Mesenchymal stem cell (in vitro differentiated cells and primary cell): Measurements from ENCODE around the gene CPNE1.

Experiments used
- DNase-seq: peaks from one replicate; pipeline ENCODE4 v3.0.0-alpha.2; 2013
- H2AFZ ChIP-seq: one replicate; pipeline ENCODE4 v1.6.1; 2013; ENCODE audit warnings: low read depth, mild to moderate bottlenecking, control low read depth, inconsistent platforms, low read length, moderate library complexity
- H2AK5ac ChIP-seq: 2 replicates; pipeline ENCODE4 v1.6.1; 2013; ENCODE audit warnings: low read length, moderate library complexity, mild to moderate bottlenecking, inconsistent platforms; ENCODE audit not compliant: severe bottlenecking
- H2BK120ac ChIP-seq: one replicate; pipeline ENCODE4 v1.6.1; 2013; ENCODE audit warnings: low read depth, mild to moderate bottlenecking, inconsistent platforms, low read length, moderate library complexity
- H2BK12ac ChIP-seq, 2 experiments: one replicate each; pipeline ENCODE4 v1.6.1; 2013; ENCODE audit warnings: inconsistent platforms in 2 of 2, low read length in 2 of 2, mild to moderate bottlenecking in 2 of 2, moderate library complexity in 2 of 2, control low read depth in 1 of 2
- H2BK15ac ChIP-seq: one replicate; pipeline ENCODE4 v1.6.1; 2013; ENCODE audit warnings: mild to moderate bottlenecking, low read depth, inconsistent platforms; ENCODE audit not compliant: poor library complexity, severe bottlenecking
- H2BK5ac ChIP-seq: 2 replicates; pipeline ENCODE4 v1.6.1; 2013; ENCODE audit warnings: low read depth, mild to moderate bottlenecking, low read length, control low read depth, inconsistent platforms; ENCODE audit not compliant: poor library complexity, severe bottlenecking
- H3K14ac ChIP-seq, 2 experiments: one replicate each; pipeline ENCODE4 v1.6.1; 2013; ENCODE audit warnings: inconsistent platforms in 2 of 2, low read length in 2 of 2, control low read depth in 1 of 2, mild to moderate bottlenecking in 1 of 2, moderate library complexity in 1 of 2
- H3K18ac ChIP-seq, 2 experiments: one replicate each; pipeline ENCODE4 v1.6.1; 2013; ENCODE audit warnings: inconsistent platforms in 2 of 2, low read length in 2 of 2, control low read depth in 1 of 2, low read depth in 1 of 2, mild to moderate bottlenecking in 1 of 2
- H3K23ac ChIP-seq, 2 experiments: one replicate each; pipeline ENCODE4 v1.6.1; 2013; ENCODE audit warnings: inconsistent platforms in 2 of 2, low read length in 2 of 2, mild to moderate bottlenecking in 2 of 2, moderate library complexity in 2 of 2, control low read depth in 1 of 2
- H3K27ac ChIP-seq: 2 replicates; pipeline ENCODE4 v1.5.1; 2013; ENCODE audit warnings: mild to moderate bottlenecking, moderate library complexity, low read length, control low read depth, inconsistent platforms; ENCODE audit not compliant: poor library complexity, severe bottlenecking
- H3K27me3 ChIP-seq, 2 experiments: 2 replicates each; pipeline versions ENCODE4 v1.6.1 to v1.7.0; 2013; ENCODE audit warnings: low read length in 2 of 2, mild to moderate bottlenecking in 2 of 2, moderate library complexity in 2 of 2, control low read depth in 1 of 2, inconsistent platforms in 1 of 2; ENCODE audit not compliant: control insufficient read depth in 1 of 2, insufficient read depth in 1 of 2
- H3K36me3 ChIP-seq, 2 experiments: 2 replicates each; pipeline versions ENCODE4 v1.6.1 to v1.7.0; 2013; ENCODE audit warnings: low read length in 2 of 2, control low read depth in 1 of 2, inconsistent platforms in 1 of 2, low read depth in 1 of 2, mild to moderate bottlenecking in 1 of 2; ENCODE audit not compliant: insufficient read depth in 2 of 2, control insufficient read depth in 1 of 2
- H3K4ac ChIP-seq, 2 experiments: one replicate each; pipeline ENCODE4 v1.6.1; 2013; ENCODE audit warnings: inconsistent platforms in 2 of 2, low read length in 2 of 2, mild to moderate bottlenecking in 2 of 2, moderate library complexity in 2 of 2, control low read depth in 1 of 2, low read depth in 1 of 2
- H3K4me1 ChIP-seq: 2 replicates; pipeline ENCODE4 v1.6.1; 2013; ENCODE audit warnings: low read depth, low read length, control low read depth; ENCODE audit not compliant: control insufficient read depth, insufficient read depth
- H3K4me2 ChIP-seq: 2 replicates; pipeline ENCODE4 v1.6.1; 2013; ENCODE audit warnings: low read length, mild to moderate bottlenecking, inconsistent platforms; ENCODE audit not compliant: poor library complexity, severe bottlenecking
- H3K4me3 ChIP-seq, 2 experiments: 2 replicates each; pipeline versions ENCODE4 v1.5.1 to v1.7.0; 2013; ENCODE audit warnings: low read length in 2 of 2, mild to moderate bottlenecking in 2 of 2, control low read depth in 1 of 2, low read depth in 1 of 2; ENCODE audit not compliant: insufficient read depth in 1 of 2
- H3K79me1 ChIP-seq: replicated peaks from 2 replicates; pipeline ENCODE4 v1.6.1; 2013; ENCODE audit warnings: mild to moderate bottlenecking, control low read depth, low read length, inconsistent platforms; ENCODE audit not compliant: poor library complexity, severe bottlenecking
- H3K9ac ChIP-seq: 2 replicates; pipeline ENCODE4 v1.7.0; 2013; ENCODE audit warnings: mild to moderate bottlenecking, low read length, moderate library complexity
- H3K9me3 ChIP-seq: 2 replicates; pipeline ENCODE4 v1.7.0; 2013; ENCODE audit warnings: mild to moderate bottlenecking, low read length; ENCODE audit not compliant: control insufficient read depth
- H4K8ac ChIP-seq: one replicate; pipeline ENCODE4 v1.6.1; 2013; ENCODE audit warnings: inconsistent platforms, mild to moderate bottlenecking, low read length, moderate library complexity
- H4K91ac ChIP-seq: one replicate; pipeline ENCODE4 v1.6.1; 2013; ENCODE audit warnings: mild to moderate bottlenecking, low read length, inconsistent platforms
- WGBS: methylation state at CpG from one replicate; pipeline ENCODE4 v1.1.7; 2013; ENCODE audit warnings: mixed read lengths; 5-methylcytosine and 5-hydroxymethylcytosine counted together

Gene CPNE1

GRCh38 chr20:35615667-35616464, 48.8 kb downstream of the CPNE1 start, which contains the start of gene SPAG4:
TSS of gene SPAG4 (plus strand) at chr20:35615829. CDS start at chr20:35616004, 175 bp downstream.
- Histone ChIP-seq H3K27me3 (no peaks in the 10 kb centered on the region), H3K14ac (peak within 1 kb of the TSS in 1 of 2 experiments; percentile 79), H2BK15ac (peak within 1 kb of the TSS; percentile 97), H2BK12ac (peak within 1 kb of the TSS in 1 of 2 experiments; percentile 88), H4K8ac (peak within 1 kb of the TSS; percentile 63), H3K9me3 (no peaks in the 10 kb centered on the region), H3K4me1 (peaks cover 31% of the 10 kb centered on the region), H3K4ac (peak within 1 kb of the TSS in 1 of 2 experiments; percentile 32), H2AFZ (peak within 1 kb of the TSS; percentile 87), H3K4me2 (peak within 1 kb of the TSS; percentile 95), H3K36me3 (peaks cover 2 to 4% of the 10 kb centered on the region in 2 experiments), H3K23ac (peak within 1 kb of the TSS in 1 of 2 experiments; percentile 38), H3K79me1 (peaks cover 8% of the 10 kb centered on the region), H2AK5ac (no peak within 1 kb of the TSS), H3K9ac (peak within 1 kb of the TSS; percentile 90), H3K18ac (peak within 1 kb of the TSS; percentile 80 to 95), H2BK120ac (peak within 1 kb of the TSS; percentile 83), H3K27ac (peak within 1 kb of the TSS; percentile 79), H2BK5ac (no peak within 1 kb of the TSS), H4K91ac (peak within 1 kb of the TSS; percentile 23), H3K4me3 (peak within 1 kb of the TSS; percentile 59 to 78)
- WGBS, result under 1% methylated on average over 67 of the region's 68 CpGs
- peak; percentile 83 for DNase-seq

GRCh38 chr20:35611482-35611881, 53.2 kb downstream of the CPNE1 start:
- Histone ChIP-seq H3K36me3 (no peaks in the 10 kb centered on the region), H3K27ac (no peak overlapping the region), H3K4me1 (peaks cover 11% of the 10 kb centered on the region), H2BK15ac (no peak overlapping the region), H3K4me3 (no peak overlapping the region), H4K8ac (no peak overlapping the region), H3K4ac (no peak overlapping the region), H3K14ac (no peak overlapping the region), H3K18ac (no peak overlapping the region), H3K79me1 (no peaks in the 10 kb centered on the region), H3K9ac (no peak overlapping the region), H3K27me3 (no peaks in the 10 kb centered on the region), H4K91ac (no peak overlapping the region), H2BK5ac (no peak overlapping the region), H3K9me3 (no peaks in the 10 kb centered on the region), H3K23ac (no peak overlapping the region), H2BK120ac (no peak overlapping the region), H2BK12ac (no peak overlapping the region), H3K4me2 (no peak overlapping the region), H2AK5ac (no peak overlapping the region), H2AFZ (no peak overlapping the region)
- WGBS, result 91% methylated on average over 2 of the region's 2 CpGs
- no peak for DNase-seq

GRCh38 chr20:35610833-35611427, 53.8 kb downstream of the CPNE1 start:
- Histone ChIP-seq H4K91ac (no peak overlapping the region), H3K4me3 (no peak overlapping the region), H3K36me3 (no peaks in the 10 kb centered on the region), H3K27ac (no peak overlapping the region), H2BK5ac (no peak overlapping the region), H2BK120ac (no peak overlapping the region), H3K23ac (no peak overlapping the region), H3K4me1 (peaks cover 10% of the 10 kb centered on the region), H3K79me1 (no peaks in the 10 kb centered on the region), H3K9ac (no peak overlapping the region), H3K18ac (no peak overlapping the region), H3K14ac (no peak overlapping the region), H2AK5ac (no peak overlapping the region), H3K27me3 (no peaks in the 10 kb centered on the region), H3K9me3 (no peaks in the 10 kb centered on the region), H2BK12ac (no peak overlapping the region), H4K8ac (no peak overlapping the region), H2BK15ac (no peak overlapping the region), H2AFZ (no peak overlapping the region), H3K4ac (no peak overlapping the region), H3K4me2 (no peak overlapping the region)
- 91% methylated on average over 9 of the region's 9 CpGs for WGBS
- no peak for DNase-seq

- Histone ChIP-seq H2BK12ac (no peak overlapping the region), H2AK5ac (no peak overlapping the region), H3K27me3 (peaks cover 5% of the 10 kb centered on the region in 2 experiments), H2BK15ac (no peak overlapping the region), H3K4me3 (no peak overlapping the region), H3K9me3 (no peaks in the 10 kb centered on the region), H3K18ac (no peak overlapping the region), H3K14ac (no peak overlapping the region), H3K27ac (no peak overlapping the region), H4K8ac (no peak overlapping the region), H3K4me2 (no peak overlapping the region), H3K4me1 (peaks cover 13% of the 10 kb centered on the region), H3K9ac (no peak overlapping the region), H3K23ac (no peak overlapping the region), H2AFZ (no peak overlapping the region), H3K4ac (no peak overlapping the region), H4K91ac (no peak overlapping the region), H2BK5ac (no peak overlapping the region), H2BK120ac (no peak overlapping the region), H3K79me1 (no peaks in the 10 kb centered on the region), H3K36me3 (no peaks in the 10 kb centered on the region)
- DNase-seq, result no peak
- 85% methylated on average over 10 of the region's 14 CpGs for WGBS
Observed at GRCh38 chr20:35607003-35607735, 57.5 kb downstream of the CPNE1 start.
